ENCODE measurements around the gene B3GALT4.

Gene B3GALT4

DNA sequence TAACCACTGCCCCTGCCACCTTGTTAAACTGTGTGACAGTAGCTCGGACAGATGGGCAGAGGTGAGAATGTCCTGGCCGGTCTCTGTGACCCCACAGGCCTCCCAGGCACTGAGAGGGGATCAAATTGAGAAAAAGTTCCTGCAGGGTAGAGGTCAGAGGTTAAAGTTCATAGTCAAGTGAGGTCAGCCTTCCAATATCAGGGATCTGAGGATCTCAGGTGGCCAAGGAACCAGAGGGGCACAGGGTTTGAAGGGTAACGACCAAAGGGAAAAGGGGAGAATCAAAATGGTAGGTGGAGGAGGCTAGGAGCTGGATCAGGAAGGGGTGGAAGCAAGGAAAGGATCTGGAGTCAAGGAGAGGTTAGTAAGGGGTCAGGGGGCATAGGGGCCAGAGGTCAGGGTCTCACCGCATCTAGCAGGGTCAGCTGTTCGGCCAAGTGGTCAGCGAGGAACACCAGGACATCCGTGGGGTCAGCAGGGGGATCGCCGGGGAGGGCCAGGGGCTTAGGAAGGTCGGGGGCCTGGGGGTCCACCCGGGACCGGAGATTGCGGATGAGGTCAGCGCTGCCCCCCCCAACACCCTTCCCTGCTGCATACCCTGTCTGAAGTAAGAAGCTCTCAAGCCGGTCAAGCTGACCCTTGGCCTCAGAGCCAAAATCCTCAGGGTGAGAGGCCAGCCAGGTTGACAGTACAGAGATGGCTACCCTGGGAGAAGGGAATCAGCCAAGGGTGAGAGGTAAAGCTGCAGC lies 18.9 kb downstream of the B3GALT4 start:
- peaks cover 88% of the 10 kb centered on the region for H3K36me3 Mint-ChIP-seq
- H3K27ac Mint-ChIP-seq, result peak overlapping the region; percentile 100
- H3K4me3 Mint-ChIP-seq, result no peak overlapping the region
- H3K4me1 Mint-ChIP-seq, result peaks cover 53% of the 10 kb centered on the region
- no peak for DNase-seq (ENCODE audit: low spot score in 2 of 2)
- ATAC-seq, result no peak
- H3K9me3 Mint-ChIP-seq, result no peaks in the 10 kb centered on the region

DNA sequence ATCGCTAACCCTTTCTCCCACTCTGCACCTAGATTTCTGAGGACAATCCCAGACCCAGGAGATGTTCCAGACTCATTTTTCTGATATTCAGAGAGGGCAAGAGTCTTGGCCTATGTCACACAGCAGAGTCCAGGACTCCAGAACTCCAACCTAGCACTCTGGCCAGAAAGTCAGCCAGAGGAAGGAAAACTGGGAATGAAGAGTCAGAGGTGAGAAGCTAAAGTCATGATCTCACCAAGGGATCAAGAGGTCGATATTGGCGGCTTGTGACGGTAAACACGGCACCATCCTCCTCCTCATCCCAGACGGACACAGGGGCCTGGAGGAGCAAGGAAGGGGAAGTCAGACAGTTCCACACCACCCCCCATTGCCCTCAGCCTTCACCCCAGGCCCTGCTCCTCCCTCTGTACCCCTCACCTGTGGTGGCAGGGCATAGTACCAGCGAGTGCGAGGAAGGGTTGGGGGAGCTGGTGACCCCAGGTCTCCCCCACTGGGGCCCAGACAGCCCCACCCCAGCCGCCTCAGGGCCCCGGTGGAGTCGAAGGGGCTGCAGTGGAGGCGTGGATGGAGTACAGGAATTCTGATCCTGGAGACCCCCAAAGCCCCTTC lies 20.0 kb downstream of the B3GALT4 start:
- Mint-ChIP-seq H3K4me1 (peaks cover 52% of the 10 kb centered on the region), H3K36me3 (peaks cover 88% of the 10 kb centered on the region), H3K4me3 (peak overlapping the region; percentile 100), H3K9me3 (no peaks in the 10 kb centered on the region), H3K27ac (peak overlapping the region; percentile 100)
- ATAC-seq (no peak), DNase-seq (ENCODE audit: low spot score in 2 of 2) (no peak)

DNA sequence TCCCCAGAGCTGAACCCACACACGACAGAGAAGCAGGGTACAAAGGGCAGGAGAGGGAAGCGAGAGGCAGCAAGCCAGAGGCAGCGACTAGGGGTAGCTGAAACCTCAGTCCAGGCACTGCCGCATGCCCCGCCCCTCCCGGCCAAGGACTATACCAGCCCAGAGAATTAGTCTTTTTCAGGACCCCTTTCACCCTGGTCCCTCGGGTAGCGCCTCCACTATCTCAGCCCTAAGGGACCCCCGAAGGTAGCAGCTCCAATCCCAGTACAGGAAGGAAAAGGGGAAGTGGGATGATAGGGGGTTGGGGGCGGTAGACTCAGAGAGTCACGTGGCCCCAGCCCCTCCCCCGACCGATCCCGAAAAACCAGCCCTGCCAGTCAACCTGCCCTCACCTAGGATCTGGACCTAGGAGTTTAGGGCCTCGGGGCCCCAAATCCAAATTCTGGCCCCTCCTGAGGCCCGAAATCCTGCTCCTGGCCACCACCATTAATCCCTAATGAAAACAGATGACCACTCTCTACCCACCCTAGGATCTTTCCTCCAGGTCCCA lies 20.6 kb downstream of the B3GALT4 start:
- no peaks in the 10 kb centered on the region for H3K9me3 Mint-ChIP-seq
- H3K4me1 Mint-ChIP-seq, result peaks cover 48% of the 10 kb centered on the region
- H3K36me3 Mint-ChIP-seq, result peaks cover 88% of the 10 kb centered on the region
- peak overlapping the region; percentile 100 for H3K27ac Mint-ChIP-seq
- ATAC-seq (no peak), DNase-seq (ENCODE audit: low spot score in 2 of 2) (no peak)
- H3K4me3 Mint-ChIP-seq, result peak overlapping the region; percentile 100

GRCh38 chr6:33297956-33298772 lies 21.2 kb downstream of the B3GALT4 start:
- ATAC-seq (peak; percentile 54), DNase-seq (ENCODE audit: low spot score in 2 of 2) (peak in 1 of 2 donors; percentile 81)
- Mint-ChIP-seq H3K9me3 (no peaks in the 10 kb centered on the region), H3K36me3 (peaks cover 88% of the 10 kb centered on the region), H3K27ac (peak overlapping the region; percentile 100), H3K4me3 (peak overlapping the region; percentile 100), H3K4me1 (peaks cover 48% of the 10 kb centered on the region)

DNA sequence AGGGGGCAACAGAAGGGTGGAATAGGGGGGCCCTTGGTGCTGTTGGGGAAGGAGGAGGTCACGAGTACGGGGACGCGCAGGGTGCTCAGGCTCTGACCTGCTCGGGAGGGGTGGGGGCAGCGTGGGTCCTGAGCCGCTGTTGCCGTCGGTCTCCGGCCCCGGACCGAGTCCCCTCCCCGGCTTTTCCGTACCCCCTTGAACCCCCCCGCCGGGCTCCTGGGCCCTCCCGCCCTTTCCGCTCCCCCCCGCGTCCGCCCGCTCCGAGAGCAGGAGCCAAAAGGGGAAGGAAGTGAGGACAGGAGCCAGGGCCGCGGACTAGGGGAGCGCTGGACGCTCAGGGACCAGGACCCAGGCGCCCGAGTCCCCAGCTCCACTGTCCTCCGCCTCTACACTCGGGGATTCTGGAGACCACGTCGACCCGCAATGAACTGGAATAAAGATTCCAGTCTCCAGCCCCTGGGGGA lies 21.9 kb downstream of the B3GALT4 start, which contains the start of gene RGL2:
Gene RGL2, minus strand, starts transcription at position 170 of the 464 bp plus-strand sequence. CDS start 332 bp downstream, outside the sequence.
- peaks cover 52% of the 10 kb centered on the region for H3K4me1 Mint-ChIP-seq
- peak within 1 kb of the TSS; percentile 100 for H3K27ac Mint-ChIP-seq
- peak within 1 kb of the TSS; percentile 100 for H3K4me3 Mint-ChIP-seq
- H3K9me3 Mint-ChIP-seq, result no peaks in the 10 kb centered on the region
- H3K36me3 Mint-ChIP-seq, result peaks cover 88% of the 10 kb centered on the region
- ATAC-seq (peak; percentile 36), DNase-seq (ENCODE audit: low spot score in 2 of 2) (peak in 1 of 2 donors; percentile 36)

DNA sequence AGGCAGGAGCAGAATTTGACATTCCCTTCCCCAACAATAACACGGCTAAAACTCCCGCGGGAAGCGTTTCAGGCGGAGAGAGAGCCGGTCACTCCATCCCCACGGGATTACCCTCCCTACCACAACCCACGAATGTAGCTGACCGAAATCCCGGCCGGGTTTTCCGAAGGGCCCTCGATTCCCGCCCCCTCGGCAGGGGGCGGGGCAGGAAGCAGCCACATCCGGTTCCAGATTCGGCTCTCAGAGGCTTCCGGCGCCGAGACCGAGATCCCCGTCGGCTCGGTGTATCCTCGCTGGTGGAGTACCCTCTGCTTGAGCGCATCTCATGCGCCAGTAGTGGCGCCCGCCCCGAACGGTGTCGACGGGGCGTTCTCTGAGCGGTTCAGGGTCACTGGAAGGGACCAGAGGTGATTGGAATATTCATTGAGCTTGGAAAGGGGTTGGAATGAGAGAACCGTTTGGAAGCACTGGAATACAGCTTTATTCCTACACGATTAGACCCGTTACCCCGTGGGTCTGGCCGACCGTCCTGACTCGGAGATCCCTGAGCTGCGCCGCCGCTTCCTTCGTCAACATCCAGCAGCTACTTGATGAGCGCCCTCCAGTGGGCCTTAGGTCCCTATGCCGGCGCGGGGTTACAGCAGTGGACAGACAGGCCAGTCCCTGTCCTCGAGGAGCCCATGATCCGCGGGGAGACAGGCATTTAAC lies 22.5 kb downstream of the B3GALT4 start:
- Mint-ChIP-seq H3K4me1 (peaks cover 58% of the 10 kb centered on the region), H3K4me3 (peak overlapping the region; percentile 100), H3K27ac (peak overlapping the region; percentile 100), H3K9me3 (no peaks in the 10 kb centered on the region), H3K36me3 (peaks cover 91% of the 10 kb centered on the region)
- ATAC-seq, result peak; percentile 90
- peak; percentile 85 to 97 for DNase-seq (ENCODE audit: low spot score in 2 of 2)

DNA sequence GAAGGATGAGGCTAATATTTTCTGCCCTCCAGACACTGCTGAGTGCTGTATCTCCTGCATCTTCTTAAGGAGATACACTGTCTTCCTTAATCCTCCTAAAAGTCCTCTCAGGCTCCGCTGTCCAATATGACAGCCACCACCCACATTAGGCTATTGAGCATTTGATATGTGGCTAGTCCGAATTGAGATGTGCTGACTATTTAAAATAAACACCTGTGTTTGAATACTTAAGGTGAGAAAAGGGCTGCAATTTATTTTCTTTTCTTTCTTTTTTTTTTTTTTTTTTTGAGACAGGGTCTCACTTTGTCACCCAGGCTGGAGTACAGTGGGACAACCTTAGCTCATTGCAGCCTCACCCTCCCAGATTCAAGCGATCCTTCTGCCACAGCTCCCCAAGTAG lies 25.0 kb downstream of the B3GALT4 start:
- Mint-ChIP-seq H3K36me3 (peaks cover 96% of the 10 kb centered on the region), H3K9me3 (no peaks in the 10 kb centered on the region), H3K4me1 (peaks cover 67% of the 10 kb centered on the region), H3K27ac (peak overlapping the region; percentile 100), H3K4me3 (no peak overlapping the region)
- ATAC-seq (no peak), DNase-seq (ENCODE audit: low spot score in 2 of 2) (no peak)

GRCh38 chr6:33304216-33304615 lies 27.3 kb downstream of the B3GALT4 start:
- Mint-ChIP-seq H3K4me3 (no peak overlapping the region), H3K9me3 (no peaks in the 10 kb centered on the region), H3K36me3 (peaks cover 100% of the 10 kb centered on the region), H3K4me1 (peaks cover 60% of the 10 kb centered on the region), H3K27ac (peak overlapping the region; percentile 77)
- ATAC-seq (no peak), DNase-seq (ENCODE audit: low spot score in 2 of 2) (no peak)

DNA sequence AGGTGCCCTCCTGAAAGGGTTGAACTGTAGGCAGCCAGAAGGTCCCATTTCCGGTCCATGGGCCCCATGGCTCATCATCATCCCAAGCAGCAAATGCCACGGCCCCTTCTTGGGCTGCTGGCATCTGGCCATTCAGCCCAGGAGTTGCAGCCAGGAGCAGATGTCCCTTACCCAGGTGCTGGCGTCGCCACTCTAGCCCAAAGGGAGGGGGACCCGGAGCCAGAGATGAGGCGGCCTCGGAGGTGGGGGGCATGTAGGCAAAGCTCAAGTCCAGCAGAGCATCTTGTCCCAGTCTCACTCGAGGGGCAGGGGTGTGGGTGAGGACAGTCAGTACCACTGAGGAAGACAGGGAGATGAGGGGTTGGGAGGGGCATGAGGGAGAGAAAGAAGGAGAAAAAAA lies 28.1 kb downstream of the B3GALT4 start:
- no peak for ATAC-seq
- H3K36me3 Mint-ChIP-seq, result peaks cover 100% of the 10 kb centered on the region
- no peak for DNase-seq (ENCODE audit: low spot score in 2 of 2)
- H3K4me1 Mint-ChIP-seq, result peaks cover 51% of the 10 kb centered on the region
- no peak overlapping the region for H3K4me3 Mint-ChIP-seq
- peak overlapping the region; percentile 13 for H3K27ac Mint-ChIP-seq
- no peaks in the 10 kb centered on the region for H3K9me3 Mint-ChIP-seq

DNA sequence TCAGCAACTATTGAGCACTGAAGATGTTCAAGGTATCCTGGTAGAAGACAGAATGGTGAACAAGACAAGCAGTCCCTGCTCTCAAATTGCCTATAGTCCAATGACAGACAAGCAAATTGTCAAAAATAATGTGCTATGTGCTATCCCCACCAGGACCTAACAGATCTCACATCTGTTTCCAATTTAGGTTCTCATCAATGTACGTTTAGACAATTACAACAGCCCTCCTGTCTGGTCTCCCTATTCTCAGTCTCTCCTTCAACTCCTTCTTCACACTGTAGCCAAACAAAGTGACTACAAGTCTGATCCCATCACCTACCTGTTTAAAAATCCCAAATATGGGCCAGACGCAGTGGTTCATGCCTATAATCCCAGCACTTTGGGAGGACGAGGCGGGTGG lies 29.4 kb downstream of the B3GALT4 start:
- ATAC-seq, result no peak
- Mint-ChIP-seq H3K36me3 (peaks cover 100% of the 10 kb centered on the region), H3K27ac (peak overlapping the region; percentile 13), H3K4me1 (peaks cover 44% of the 10 kb centered on the region), H3K9me3 (no peaks in the 10 kb centered on the region), H3K4me3 (no peak overlapping the region)
- DNase-seq (ENCODE audit: low spot score in 2 of 2), result no peak

- peak in 1 of 2 donors; percentile 81 for DNase-seq (ENCODE audit: low spot score in 2 of 2)
- H3K4me3 Mint-ChIP-seq, result peak overlapping the region; percentile 100
- H3K4me1 Mint-ChIP-seq, result peaks cover 50% of the 10 kb centered on the region
- peak overlapping the region; percentile 99 for H3K27ac Mint-ChIP-seq
- peak; percentile 59 for ATAC-seq
- H3K36me3 Mint-ChIP-seq, result peaks cover 81% of the 10 kb centered on the region
- no peaks in the 10 kb centered on the region for H3K9me3 Mint-ChIP-seq
These were observed 35.6 kb downstream of the B3GALT4 start for GRCh38 chr6:33312361-33313104.

DNA sequence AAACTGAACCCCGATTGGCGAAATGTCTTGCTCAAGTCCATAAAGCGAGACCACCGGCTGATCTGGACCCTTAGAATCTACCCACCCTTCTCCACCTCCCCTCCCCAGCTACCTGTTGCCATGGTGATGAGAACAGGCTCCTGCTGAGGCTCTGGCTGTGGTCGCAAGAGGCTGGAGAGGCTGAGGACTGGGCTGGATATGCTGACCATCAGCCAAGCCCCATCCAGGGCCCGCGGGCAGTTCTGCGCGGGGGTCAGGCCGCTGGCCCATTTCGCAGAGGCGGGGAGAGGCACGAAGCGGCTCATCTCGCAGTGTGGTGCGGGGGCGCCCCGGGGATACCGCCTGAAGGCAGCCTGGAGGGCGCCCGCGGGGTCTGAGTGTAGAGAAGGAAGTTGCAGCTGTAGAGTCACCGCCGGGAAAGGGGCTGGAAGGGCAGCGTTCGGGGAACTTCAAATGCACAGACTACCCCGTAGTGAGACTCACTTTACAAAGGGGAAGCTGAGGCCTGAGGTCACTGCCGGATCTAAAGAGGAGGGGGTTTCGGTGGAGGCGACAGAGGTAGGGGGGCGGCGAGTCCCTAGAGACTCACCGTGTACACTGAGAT lies 36.3 kb downstream of the B3GALT4 start:
- DNase-seq (ENCODE audit: low spot score in 2 of 2) (peak in 1 of 2 donors; percentile 79), ATAC-seq (peak; percentile 24)
- peaks cover 81% of the 10 kb centered on the region for H3K36me3 Mint-ChIP-seq
- peak overlapping the region; percentile 100 for H3K4me3 Mint-ChIP-seq
- no peaks in the 10 kb centered on the region for H3K9me3 Mint-ChIP-seq
- H3K27ac Mint-ChIP-seq, result peak overlapping the region; percentile 99
- peaks cover 55% of the 10 kb centered on the region for H3K4me1 Mint-ChIP-seq

DNA sequence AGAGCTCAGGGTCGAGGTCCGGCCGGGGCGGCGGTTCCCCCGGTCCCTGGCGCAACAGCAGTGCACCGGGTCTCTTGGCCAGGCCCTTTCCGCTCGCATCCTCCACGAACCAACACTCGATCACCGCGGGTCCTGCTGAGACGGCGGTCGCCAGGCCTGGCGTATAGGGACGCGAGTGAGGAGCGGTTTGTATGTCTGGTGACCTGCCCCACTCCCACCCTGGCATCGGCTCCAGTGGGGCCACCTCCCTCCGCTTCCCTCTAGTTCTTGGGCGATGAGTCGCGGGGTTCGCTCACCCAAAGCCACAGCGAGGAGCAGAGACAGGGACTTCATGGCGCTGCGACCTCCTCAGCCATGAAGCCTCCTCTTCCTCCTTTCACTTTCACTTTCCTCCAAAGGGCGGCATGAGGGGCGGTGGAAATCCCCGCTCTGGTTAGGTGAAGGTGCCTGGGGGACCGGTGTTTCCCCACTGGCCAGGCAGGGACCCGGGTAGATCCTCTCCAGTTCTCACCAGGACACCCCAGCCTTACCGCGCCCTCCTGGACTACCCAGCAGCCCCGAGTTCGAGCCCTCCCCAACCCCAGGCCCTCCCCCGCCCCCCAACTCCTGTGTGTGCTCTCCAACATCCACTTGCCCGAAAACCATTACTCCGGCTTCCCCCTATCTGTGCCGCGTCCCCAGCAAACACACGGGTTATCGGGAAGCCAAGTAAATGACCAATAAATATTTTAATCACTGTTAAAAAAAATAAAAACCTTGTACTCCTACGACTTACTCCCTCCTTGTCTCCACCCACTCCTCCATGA lies 37.0 kb downstream of the B3GALT4 start, which contains the start of gene TAPBP:
Gene TAPBP, minus strand, starts transcription at position 370 of the 806 bp plus-strand sequence. Its CDS starts 37 bp downstream, at position 333.
- DNase-seq (ENCODE audit: low spot score in 2 of 2), result peak; percentile 61 to 95
- H3K27ac Mint-ChIP-seq, result peak within 1 kb of the TSS; percentile 99
- peaks cover 57% of the 10 kb centered on the region for H3K4me1 Mint-ChIP-seq
- peaks cover 81% of the 10 kb centered on the region for H3K36me3 Mint-ChIP-seq
- ATAC-seq, result peak; percentile 64
- peak within 1 kb of the TSS; percentile 100 for H3K4me3 Mint-ChIP-seq
- H3K9me3 Mint-ChIP-seq, result no peaks in the 10 kb centered on the region
